GM21526 (cell line): Measurements from ENCODE around the gene SHQ1.
"Not testable (repeated sequence)": the region's sequence is repeated elsewhere in the genome, so short reads cannot be mapped to it uniquely, and the experiment has no call there.

Source experiments
- ATAC-seq: cut with Tn5 transposase; IDR thresholded peaks from one replicate; pipeline ENCODE4 v1.9.1; 2021; ENCODE audit warnings: moderate library complexity; ENCODE audit not compliant: unreplicated experiment, low FRiP score

The SHQ1 gene

GRCh38 chr3:72804361-72804760 lies 43.9 kb downstream of the SHQ1 start:
- ATAC-seq: no peak

GRCh38 chr3:72803573-72803972 lies 44.7 kb downstream of the SHQ1 start:
- no peak for ATAC-seq

- no peak for ATAC-seq
These were observed 46.2 kb downstream of the SHQ1 start for GRCh38 chr3:72802001-72802400.

- no peak for ATAC-seq
These were observed 47.4 kb downstream of the SHQ1 start for GRCh38 chr3:72800869-72801268.

- ATAC-seq: no peak
These were observed 49.6 kb downstream of the SHQ1 start for GRCh38 chr3:72798552-72799195.

- no peak for ATAC-seq
These were observed 50.3 kb downstream of the SHQ1 start for GRCh38 chr3:72797773-72798543.

- no peak for ATAC-seq
These were observed 54.2 kb downstream of the SHQ1 start for GRCh38 chr3:72794079-72794478.

GRCh38 chr3:72791161-72791560 lies 57.1 kb downstream of the SHQ1 start:
- no peak for ATAC-seq

- no peak for ATAC-seq
These were observed 58.5 kb downstream of the SHQ1 start for GRCh38 chr3:72789786-72790185.

GRCh38 chr3:72788232-72788631 lies 60.0 kb downstream of the SHQ1 start:
- not testable (repeated sequence) for ATAC-seq

- no peak for ATAC-seq
These were observed 61.6 kb downstream of the SHQ1 start for GRCh38 chr3:72786668-72787067.

GRCh38 chr3:72784226-72784625 lies 64.0 kb downstream of the SHQ1 start:
- ATAC-seq: no peak

GRCh38 chr3:72782521-72782920 lies 65.7 kb downstream of the SHQ1 start:
- no peak for ATAC-seq

GRCh38 chr3:72769758-72770540 lies 78.3 kb downstream of the SHQ1 start:
- ATAC-seq: no peak

- no peak for ATAC-seq
These were observed 79.3 kb downstream of the SHQ1 start for GRCh38 chr3:72768936-72769335.

GRCh38 chr3:72768481-72768880 lies 79.8 kb downstream of the SHQ1 start:
- ATAC-seq: no peak

GRCh38 chr3:72768006-72768441 lies 80.2 kb downstream of the SHQ1 start:
- no peak for ATAC-seq

- no peak for ATAC-seq
These were observed 81.4 kb downstream of the SHQ1 start for GRCh38 chr3:72766866-72767265.

GRCh38 chr3:72763751-72764440 lies 84.3 kb downstream of the SHQ1 start:
- no peak for ATAC-seq

GRCh38 chr3:72761410-72761809 lies 86.8 kb downstream of the SHQ1 start:
- no peak for ATAC-seq

GRCh38 chr3:72760225-72760624 lies 88.0 kb downstream of the SHQ1 start:
- no peak for ATAC-seq
